GM20000 (cell line): Measurements from ENCODE around the gene LIM2.
"Not testable (repeated sequence)": the region's sequence is repeated elsewhere in the genome, so short reads cannot be mapped to it uniquely, and the experiment has no call there.

ENCODE experiments used
- DNase-seq: peaks from one replicate; pipeline ENCODE4 v3.0.0; 2012; ENCODE audit warnings: low spot score
- TF ChIP-seq, protein P1 (sequence below): IDR thresholded peaks from 2 replicates; pipeline ENCODE4 v1.5.1; 2012; ENCODE audit warnings: mild to moderate bottlenecking, control low read depth; ENCODE audit errors: extremely low read depth, missing control alignments

Gene LIM2

DNA sequence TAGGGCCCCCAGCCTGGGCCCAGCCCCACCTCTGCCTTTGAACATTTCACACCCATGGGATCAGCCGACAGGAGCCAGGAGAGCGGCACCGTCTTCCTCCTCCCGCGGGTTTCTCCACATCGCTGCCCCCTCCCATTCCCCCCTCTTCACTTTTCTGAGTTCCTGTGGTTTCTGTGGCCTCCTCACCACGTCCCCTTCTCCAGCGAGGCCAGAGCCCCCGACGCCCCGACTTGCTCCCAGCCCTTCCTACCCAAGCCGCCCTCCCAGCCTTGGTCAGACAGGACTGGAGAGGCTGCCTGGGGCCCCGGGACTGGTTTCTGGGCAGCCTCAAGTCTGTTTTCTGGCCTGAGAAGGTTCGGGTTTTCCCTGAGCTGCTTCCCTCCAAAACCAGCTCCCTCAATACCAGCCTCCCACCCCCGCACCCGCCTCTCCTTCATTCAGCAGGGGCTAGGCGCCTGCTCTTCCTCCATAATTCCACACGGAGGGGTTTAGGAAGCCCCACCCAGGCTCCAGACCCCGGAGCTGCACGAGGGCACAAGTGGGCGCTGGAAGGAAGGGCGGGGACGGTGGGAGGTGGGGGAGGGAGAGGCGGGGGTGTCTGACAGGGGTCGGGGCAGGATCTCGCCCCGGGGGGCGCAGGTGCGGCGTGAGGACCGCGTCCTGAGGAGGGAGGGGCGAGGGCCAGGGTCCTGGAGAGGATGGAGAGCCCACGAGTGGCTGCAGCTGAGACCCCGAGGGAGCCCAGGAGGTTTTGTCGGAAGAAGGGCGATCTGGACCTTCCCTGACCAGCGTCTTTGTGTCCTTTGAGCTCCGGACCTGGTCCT lies 33.7 kb upstream of the LIM2 start:
- TF ChIP-seq, protein P1, sequence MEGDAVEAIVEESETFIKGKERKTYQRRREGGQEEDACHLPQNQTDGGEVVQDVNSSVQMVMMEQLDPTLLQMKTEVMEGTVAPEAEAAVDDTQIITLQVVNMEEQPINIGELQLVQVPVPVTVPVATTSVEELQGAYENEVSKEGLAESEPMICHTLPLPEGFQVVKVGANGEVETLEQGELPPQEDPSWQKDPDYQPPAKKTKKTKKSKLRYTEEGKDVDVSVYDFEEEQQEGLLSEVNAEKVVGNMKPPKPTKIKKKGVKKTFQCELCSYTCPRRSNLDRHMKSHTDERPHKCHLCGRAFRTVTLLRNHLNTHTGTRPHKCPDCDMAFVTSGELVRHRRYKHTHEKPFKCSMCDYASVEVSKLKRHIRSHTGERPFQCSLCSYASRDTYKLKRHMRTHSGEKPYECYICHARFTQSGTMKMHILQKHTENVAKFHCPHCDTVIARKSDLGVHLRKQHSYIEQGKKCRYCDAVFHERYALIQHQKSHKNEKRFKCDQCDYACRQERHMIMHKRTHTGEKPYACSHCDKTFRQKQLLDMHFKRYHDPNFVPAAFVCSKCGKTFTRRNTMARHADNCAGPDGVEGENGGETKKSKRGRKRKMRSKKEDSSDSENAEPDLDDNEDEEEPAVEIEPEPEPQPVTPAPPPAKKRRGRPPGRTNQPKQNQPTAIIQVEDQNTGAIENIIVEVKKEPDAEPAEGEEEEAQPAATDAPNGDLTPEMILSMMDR, result no peak
- no peak for DNase-seq

DNA sequence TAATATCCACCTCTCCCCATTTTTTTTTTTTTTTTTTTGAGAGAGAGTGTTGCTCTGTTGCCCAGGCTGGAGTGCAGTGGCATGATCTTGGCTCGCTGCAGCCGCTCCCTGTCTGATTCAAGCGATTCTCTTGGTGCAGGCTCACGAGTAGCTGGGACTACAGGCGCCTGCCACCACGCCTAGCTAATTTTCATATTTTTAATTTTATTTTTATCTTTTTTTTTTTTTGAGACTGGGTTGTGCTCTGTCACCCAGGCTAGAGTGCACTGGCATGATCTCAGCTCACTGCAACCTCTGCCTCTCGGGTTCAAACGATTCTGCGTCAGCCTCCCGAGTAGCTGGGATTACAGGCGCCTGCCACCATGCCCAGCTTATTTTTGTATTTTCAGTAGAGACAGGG lies 32.7 kb upstream of the LIM2 start:
- not testable (repeated sequence) for DNase-seq

DNA sequence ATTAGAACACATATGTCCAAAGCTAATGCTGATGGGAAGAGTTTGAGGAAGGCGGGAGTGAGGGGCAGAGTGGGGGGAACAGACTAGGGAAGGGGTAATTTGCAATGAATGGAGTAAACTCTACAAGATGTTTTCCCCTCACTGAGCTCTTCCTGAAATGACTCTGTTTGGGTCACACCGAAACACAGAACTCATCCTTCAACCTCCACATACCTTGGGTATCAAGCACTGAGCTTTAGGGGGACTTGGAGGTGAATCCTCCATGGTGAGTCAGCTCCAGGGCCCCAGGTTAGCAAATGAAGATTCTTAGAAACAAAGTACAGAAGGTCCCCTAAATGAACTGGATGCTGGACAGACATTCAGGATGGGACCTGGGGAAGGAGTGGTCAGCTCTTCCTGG lies 30.9 kb upstream of the LIM2 start:
- DNase-seq, result no peak
- TF ChIP-seq, protein P1, result no peak

DNA sequence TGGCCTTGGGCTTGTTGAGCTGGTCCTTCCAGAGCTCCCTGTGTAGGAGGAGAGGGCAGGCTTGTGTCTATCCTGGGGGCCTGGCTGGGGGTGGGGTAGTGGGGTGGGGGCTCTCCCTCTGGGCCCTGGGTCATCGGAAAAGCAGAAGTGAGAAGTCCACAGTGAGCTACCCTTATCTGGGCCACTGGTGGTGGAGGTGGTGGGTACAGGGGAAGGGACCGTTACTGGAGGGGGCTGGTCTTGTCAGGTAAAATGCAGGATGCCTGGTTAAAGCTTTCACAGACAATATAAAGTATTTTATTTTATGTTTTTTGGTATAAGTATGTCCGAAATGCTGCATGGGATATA lies 30.0 kb upstream of the LIM2 start:
- TF ChIP-seq, protein P1, result no peak
- peak; percentile 57 for DNase-seq

DNA sequence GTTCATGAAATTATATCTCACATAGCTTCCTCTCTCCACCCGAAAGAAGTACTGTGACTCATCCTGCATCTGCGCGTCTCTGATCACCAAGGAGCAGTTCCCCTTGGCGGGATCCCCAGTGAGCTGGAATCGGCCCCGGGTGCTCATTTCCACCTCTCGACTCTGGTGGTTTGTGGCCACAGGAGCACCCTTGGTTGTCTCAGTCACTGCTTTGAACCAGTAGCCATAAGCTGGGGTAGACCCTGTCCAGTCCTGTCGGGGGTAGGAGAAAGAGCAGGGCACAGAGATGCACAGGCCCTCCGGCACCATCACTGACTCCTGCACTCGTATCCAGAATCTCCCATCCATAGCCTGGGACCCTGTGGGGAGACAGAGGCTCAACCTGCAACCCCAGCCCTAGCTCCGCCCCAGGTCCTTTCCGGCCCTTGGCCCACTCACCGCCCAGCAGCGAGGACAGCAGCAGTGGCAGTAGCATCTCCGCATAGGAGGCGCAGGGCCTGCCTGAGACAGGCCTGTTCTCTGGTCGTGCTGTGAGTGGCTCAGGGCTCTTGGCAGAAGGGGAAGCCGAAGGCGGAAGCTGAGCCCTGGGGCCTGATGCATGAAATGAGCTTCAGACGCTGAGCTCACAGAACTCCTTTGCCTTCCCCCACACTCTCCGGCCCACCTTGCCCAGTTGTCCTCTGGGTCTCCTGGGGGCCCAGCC lies 29.5 kb upstream of the LIM2 start, which contains the start of gene SIGLEC10:
TSS of gene SIGLEC10 (minus strand) at position 536 of the 703 bp plus-strand sequence. CDS start at position 475, 61 bp downstream.
- TF ChIP-seq, protein P1, result no peak
- peak; percentile 81 for DNase-seq

DNA sequence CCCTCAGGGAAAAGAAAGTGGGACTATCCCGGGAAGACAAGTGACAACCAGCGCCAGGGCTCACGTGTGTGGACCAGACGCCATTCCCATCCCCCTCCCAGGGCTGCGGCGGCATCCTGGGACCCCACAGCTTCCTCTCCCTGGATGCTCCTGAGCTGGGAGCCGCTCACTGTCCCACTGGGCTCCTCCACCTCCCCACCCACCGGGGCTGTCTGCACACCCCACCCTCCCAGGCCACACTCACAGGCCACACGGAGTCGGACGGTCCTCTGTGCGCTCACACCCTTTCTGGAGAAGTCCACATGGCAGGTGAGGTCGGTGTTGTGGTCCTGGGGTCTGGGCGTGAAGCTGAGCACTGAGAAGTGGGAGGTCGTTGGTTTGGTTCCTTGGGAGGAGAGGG lies 28.6 kb upstream of the LIM2 start:
- not testable (repeated sequence) for DNase-seq

DNA sequence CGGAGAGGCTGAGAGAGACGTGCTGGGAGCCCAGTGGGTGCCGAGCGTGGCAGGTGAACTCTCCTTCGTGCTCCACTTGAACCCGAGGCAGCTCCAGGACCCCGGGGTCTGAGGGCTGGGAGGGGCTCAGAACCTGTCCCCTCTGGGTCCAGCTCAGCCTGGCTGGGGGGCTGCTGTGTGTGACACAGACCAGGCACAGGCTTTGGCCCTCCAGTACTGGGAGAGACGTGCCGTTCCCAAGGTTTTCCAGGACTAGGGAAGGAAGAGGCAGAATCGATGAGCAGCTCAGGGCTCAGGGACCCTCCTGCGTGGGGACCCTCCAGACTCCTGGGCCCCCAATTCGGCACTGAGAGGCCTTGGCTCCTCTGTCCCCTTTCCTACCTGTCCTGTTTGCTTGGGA lies 27.4 kb upstream of the LIM2 start:
- TF ChIP-seq, protein P1, result no peak
- no peak for DNase-seq

DNA sequence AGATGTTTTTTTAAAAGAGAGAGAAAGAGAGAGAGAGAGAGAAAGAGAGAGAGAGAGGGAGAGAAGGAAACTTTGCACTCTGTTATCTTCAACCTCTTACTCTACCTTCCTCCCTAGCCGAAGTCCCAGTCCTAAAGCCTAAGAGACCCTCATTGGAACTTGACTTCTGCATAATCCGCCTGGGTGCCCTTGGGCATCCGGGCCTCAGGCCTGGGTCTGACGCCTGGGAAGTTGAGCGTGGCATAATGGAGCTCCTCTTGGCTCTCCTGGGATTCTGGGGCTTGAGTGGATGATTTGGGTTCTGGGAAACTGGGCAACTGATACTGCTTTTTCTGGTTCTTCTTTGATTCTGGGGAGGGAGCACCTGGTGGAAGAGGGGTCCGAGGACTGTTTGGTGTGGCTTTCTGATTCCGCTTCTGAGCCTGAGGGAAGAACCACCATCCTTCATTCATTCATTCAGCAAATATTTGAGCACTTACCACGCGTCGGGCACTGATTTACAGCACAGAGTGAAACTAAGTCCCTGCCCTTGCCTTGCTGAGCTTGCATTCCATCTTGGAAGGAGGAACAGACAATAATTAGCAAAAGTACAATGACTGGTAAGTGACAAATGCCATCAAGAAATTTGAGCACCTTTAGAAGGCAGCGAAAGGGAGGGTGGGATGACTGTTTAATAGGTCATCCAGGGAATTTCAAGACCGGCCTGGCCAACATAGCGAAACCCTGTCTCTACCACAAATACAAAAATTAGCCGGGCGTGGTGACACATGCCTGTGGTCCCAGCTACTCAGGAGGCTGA lies 23.4 kb upstream of the LIM2 start:
- TF ChIP-seq, protein P1, result no peak
- no peak for DNase-seq
